C4-2B (cell line): ENCODE results near the gene ACTL6B.

Experiments used
- H3K27ac ChIP-seq: fragments of 450-650 bp; 2 replicates; pipeline ENCODE4 v1.5.1; 2017
- ZFX ChIP-seq: fragments of 450-650 bp; IDR thresholded peaks from 2 replicates; pipeline ENCODE4 v1.6.1; 2017
- TF ChIP-seq, protein P1 (sequence below): fragments of 450-650 bp; conservative IDR thresholded peaks from 2 replicates; pipeline ENCODE4 v1.5.1; 2017; ENCODE audit warnings: mild to moderate bottlenecking

Gene ACTL6B

DNA sequence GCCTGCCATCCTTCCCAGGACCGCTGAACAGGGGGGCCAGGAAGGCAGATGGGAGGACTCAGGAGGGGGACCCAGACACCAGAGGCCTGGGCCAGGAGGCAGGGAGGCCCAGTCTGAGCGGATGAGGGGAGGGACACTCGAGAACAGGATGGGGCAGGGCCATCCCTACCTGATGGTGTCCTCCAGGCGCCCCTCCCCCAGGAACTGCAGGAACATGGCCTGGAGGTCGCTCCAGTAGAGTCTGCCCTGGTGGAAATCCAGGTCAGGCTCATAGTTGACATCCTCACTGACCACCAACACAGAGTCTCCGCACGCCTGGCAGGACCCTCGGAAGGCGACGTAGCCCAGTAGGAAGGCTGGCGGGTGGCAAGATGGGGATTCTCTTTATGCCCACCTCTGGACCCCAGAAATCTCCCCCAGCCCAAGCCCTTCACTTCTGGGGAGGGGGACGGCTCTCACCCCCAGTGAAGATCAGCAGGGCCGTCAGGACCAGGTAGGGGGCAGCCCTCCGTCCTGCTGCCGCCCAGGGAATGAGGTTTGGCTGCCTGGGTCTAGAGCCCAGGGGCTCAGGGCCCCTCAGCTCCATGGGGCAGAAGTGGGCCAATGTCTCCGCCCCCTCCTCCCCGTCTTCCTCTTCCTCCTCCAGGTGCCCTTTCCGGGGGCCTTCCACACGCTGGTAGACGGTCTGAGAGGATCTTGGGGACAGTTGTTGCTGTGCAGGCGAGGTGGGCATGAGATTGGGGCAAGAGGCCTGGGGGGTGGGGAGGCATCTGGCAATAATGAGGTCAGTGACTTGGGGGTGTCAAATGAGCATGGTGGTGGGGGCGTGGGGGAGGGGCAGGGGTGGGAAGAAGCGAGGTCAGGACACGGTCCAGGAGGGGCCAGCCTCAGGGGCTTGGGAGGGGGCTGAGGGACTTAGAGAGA is 15.5 kb downstream of the ACTL6B start:
- no peak for TF ChIP-seq ZFX
- TF ChIP-seq, protein P1, sequence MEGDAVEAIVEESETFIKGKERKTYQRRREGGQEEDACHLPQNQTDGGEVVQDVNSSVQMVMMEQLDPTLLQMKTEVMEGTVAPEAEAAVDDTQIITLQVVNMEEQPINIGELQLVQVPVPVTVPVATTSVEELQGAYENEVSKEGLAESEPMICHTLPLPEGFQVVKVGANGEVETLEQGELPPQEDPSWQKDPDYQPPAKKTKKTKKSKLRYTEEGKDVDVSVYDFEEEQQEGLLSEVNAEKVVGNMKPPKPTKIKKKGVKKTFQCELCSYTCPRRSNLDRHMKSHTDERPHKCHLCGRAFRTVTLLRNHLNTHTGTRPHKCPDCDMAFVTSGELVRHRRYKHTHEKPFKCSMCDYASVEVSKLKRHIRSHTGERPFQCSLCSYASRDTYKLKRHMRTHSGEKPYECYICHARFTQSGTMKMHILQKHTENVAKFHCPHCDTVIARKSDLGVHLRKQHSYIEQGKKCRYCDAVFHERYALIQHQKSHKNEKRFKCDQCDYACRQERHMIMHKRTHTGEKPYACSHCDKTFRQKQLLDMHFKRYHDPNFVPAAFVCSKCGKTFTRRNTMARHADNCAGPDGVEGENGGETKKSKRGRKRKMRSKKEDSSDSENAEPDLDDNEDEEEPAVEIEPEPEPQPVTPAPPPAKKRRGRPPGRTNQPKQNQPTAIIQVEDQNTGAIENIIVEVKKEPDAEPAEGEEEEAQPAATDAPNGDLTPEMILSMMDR, result no peak
- no peak overlapping the region for H3K27ac ChIP-seq

DNA sequence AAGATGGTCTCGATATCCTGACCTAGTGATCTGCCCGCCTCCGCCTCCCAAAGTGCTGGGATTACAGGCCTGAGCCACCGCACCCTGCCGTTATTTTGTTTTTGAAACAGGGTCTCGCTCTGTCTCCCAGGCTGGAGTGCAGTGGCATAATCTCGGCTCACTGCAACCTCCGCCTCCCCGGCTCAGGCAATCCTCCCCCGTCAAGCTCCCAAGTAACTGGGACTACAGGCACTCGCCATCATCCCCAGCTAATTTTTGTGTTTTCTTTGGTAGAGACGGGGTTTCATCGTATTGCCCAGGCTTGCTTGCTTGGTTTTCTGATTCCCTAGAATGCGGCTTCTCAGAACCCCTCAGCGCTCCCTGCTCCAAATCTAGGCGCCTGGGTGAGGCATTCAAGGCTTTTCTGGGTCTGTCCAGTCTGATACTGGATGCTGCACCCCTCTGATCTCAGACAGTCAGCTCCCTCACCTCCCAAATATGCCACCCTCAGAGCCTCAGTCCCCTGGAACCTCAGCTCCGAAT is 16.2 kb downstream of the ACTL6B start:
- TF ChIP-seq ZFX, result no peak
- TF ChIP-seq, protein P1, result no peak
- no peak overlapping the region for H3K27ac ChIP-seq

DNA sequence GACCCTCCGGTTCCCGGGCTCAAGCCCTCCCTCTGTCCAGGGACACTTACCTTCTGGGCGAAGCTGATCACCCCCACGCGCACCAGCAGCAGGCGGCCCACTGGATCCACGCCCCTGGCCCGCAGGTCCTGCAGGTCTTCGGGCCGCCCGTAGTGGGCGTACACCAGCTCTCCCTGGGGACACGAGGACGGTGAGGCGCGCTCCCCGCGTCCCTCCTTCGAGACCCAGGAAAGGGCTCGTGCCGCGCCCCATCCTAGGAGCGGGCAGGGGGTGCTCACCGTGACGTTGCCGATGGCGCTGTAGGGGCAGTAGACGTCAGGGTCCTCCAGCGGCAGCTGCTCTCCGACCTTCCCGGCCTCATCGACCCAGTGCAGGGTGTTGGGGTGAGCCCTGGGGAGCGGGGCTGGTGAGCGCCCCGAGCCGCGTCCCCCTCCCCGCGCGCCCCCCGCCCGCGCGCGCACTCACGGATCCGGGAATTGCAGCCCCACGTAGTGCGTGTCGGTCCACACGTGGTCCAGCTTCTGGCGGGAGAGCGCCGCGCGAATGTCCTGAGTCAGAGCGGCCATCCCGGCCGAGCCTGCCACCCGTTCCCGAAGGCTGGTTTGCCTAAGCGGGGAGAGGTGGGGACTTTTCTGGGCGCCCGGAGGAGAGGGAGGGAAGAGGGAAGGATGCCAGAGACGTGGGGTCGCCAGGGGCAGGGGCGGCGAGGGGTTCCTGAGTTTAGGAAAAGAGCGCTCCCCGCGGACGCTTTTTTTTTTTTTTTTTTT is 23.1 kb downstream of the ACTL6B start:
- 0 out of 2 replicates have a peak, but pooled peaks have one; percentile 4 for TF ChIP-seq ZFX
- TF ChIP-seq, protein P1, result peak; percentile 62
- H3K27ac ChIP-seq, result peak overlapping the region; percentile 89

DNA sequence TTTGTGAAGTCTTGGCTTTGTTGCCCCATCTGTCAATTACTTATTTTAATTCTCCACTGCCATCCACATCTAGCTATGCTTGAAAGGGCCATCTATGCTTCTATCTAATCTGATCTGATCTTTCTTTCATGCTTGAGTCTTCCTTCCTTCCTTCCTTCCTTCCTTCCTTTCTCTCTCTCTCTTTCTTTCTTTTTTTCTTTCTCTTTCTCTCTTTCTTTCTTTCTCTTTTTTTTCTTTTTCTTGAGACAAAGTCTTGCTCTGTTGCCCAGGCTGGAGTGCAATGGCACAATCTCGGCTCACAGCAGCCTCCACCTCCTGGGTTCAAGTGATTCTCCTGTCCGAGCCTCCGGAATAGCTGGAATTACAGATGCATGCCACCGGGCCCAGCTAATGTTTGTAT is 26.2 kb downstream of the ACTL6B start:
- no peak for TF ChIP-seq ZFX
- TF ChIP-seq, protein P1, result no peak
- no peak overlapping the region for H3K27ac ChIP-seq

DNA sequence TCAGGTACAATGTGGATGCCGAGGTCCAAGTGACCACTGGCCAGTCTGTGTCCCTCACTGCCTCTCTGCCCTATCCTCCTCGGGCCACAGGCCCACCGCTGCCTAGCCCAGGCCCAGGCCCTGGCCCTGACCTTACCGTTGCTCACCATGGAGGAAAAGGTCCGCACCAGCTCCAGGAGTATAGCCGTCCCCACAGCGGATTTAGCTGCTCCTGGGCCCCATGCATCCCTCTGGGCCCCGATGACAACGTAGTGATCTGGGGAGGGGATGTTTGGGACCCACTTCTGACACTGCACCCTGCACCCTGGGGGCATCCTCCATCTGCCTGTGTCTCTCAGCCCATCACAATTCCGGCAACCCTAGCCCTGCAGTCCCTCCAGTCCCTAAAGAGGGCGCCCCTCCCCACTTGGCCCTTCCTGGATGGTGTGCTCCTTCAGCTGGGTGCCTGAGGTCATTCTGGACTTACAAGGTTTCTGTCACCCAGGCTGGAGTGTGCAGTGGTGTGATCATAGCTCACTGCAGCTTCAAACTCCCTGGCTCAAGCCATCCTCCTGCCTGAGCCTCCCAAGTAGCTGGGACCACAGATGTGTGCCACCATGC is 27.0 kb downstream of the ACTL6B start:
- H3K27ac ChIP-seq, result no peak overlapping the region
- TF ChIP-seq ZFX, result no peak
- TF ChIP-seq, protein P1, result no peak; the same call in 1 of the 2 replicates

DNA sequence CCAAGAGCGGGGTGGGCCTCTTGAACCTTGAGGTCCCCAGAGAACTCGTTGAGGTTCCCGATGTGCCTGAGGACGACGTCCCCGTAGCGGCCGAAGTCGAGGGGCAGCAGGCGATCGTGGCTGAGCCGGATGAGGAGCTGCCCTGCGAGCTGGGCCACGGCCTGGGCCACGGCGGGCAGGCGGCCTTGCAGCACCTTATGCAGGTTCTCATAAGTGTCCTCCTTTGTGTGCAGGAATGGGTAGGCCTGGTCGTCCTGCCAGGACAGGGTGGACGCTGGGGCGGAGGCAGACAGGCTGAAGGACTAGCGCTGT is 29.1 kb downstream of the ACTL6B start:
- peak overlapping the region; percentile 91 for H3K27ac ChIP-seq
- no peak for TF ChIP-seq ZFX
- TF ChIP-seq, protein P1, result no peak
